OCI-LY7 (cell line): ENCODE results near the gene AKT3.

Experiments used
- EZH2phosphoT487 ChIP-seq: fragments of 200-600 bp; sonication (generic); IDR thresholded peaks from 2 replicates; pipeline ENCODE4 v1.6.1; 2018; ENCODE audit warnings: low read depth, borderline replicate concordance, mild to moderate bottlenecking, mixed run types, antibody characterized with exemption, low read length, moderate library complexity, mixed read lengths
- TF ChIP-seq, protein P1 (sequence below): fragments of 200-600 bp; sonication (generic); conservative IDR thresholded peaks from 2 replicates; pipeline ENCODE4 v1.5.1; 2014; ENCODE audit warnings: mild to moderate bottlenecking, antibody characterized with exemption, low read length, moderate library complexity, mixed read lengths

DNA sequence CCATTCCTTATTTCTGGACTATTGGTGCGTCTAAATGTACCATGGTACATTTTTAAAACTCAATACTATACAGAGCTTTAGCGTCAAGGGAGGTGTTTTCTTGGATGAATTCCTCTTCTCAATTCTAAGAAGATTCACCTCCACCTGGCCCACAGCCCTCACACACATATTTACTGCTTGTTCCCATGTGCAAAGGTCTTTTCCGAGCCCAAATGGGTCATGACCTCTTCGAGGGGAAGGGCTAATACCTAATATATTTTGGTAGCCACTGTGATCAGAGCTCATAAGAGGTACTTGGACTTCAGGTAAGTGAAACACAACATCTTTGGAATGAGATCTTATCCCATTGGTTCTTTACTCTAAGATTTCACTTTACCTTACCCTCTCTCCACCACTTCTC lies 388.3 kb downstream of the AKT3 start:
- TF ChIP-seq, protein P1, sequence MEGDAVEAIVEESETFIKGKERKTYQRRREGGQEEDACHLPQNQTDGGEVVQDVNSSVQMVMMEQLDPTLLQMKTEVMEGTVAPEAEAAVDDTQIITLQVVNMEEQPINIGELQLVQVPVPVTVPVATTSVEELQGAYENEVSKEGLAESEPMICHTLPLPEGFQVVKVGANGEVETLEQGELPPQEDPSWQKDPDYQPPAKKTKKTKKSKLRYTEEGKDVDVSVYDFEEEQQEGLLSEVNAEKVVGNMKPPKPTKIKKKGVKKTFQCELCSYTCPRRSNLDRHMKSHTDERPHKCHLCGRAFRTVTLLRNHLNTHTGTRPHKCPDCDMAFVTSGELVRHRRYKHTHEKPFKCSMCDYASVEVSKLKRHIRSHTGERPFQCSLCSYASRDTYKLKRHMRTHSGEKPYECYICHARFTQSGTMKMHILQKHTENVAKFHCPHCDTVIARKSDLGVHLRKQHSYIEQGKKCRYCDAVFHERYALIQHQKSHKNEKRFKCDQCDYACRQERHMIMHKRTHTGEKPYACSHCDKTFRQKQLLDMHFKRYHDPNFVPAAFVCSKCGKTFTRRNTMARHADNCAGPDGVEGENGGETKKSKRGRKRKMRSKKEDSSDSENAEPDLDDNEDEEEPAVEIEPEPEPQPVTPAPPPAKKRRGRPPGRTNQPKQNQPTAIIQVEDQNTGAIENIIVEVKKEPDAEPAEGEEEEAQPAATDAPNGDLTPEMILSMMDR, result no peak
- no peak for TF ChIP-seq EZH2phosphoT487
